Kidney capillary endothelial cell (primary cell): ENCODE data around the gene CDK17.
"Not testable (repeated sequence)": the region's sequence is repeated elsewhere in the genome, so short reads cannot be mapped to it uniquely, and the experiment has no call there.

Experiments
- DNase-seq: peaks from one replicate; pipeline ENCODE4 v3.0.0-alpha.2; 2018; ENCODE audit warnings: low spot score

Gene CDK17

DNA sequence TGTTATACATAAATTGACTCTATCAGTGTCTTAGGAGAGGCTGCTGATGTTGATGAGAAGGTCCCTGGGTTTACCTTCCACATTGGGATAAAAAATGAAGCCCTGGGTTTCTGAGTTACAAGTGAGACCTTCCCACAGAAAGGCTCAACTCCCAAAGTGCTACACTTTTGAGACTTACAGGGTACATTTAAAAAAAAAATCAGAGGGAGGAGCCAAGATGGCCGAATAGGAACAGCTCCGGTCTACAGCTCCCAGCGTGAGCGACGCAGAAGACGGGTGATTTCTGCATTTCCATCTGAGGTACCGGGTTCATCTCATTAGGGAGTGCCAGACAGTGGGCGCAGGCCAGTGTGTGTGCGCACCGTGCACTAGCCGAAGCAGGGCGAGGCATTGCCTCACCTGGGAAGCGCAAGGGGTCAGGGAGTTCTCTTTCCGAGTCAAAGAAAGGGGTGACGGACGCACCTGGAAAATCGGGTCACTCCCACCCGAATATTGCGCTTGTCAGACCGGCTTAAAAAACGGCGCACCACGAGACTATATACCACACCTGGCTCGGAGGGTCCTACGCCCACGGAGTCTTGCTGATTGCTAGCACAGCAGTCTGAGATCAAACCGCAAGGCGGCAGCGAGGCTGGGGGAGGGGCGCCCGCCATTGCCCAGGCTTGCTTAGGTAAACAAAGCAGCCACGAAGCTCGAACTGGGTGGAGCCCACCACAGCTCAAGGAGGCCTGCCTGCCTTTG lies 84.3 kb downstream of the CDK17 start:
- DNase-seq = not testable (repeated sequence)

DNA sequence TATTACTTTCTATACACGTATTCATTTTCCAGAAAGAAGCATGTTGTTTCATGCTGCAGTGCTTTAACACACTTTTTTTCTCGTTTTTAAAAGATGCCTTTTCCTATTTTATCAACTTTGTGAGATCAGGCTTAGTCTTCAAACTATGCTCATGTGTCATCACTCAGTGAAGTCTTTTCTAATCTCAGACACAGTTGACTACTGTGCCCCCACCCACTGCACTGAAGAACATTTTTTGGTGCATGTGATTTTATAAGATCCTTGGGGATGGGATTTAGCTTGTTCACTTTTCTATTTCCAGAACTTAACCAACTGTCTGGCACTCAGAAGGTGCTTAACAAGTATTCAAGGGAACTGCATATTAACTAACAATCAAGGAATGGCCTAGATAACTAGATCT lies 85.5 kb downstream of the CDK17 start:
- DNase-seq = no peak

DNA sequence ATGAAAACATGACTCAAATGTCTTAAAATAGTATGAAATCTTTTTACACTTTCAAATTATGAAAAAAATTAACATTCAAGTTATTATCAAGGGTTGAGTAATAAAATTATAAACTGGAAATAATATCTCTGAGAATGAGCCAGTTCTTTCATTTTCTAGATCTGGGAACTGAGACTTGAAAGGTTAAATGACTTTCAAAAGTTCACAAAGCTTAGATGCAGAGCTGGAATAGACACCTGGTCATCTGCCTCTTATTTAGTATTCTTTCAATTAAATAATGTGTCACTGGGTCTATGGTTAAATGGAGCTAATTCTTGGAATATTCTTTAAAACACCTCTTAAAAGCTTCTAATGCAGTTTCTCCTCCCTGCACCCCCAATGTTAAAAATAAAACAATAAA lies 86.6 kb downstream of the CDK17 start:
- DNase-seq = no peak

DNA sequence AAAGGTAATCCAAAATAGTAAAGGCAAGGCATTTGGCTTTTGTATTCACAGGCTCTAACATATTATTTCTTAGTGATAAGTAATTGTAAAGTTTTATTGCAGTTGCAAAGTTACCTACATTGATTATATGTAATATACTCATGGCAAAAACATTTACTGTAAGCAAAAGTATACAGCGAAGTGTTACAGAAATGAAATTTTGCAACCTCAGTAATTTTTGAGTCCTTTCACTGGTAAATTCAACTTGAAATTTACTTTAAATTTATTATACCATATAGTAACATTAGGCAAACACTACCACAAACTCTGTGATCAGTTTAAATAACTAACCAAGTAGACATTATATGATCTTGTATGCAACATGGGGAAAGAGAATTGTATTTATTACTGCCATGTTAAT lies 89.0 kb downstream of the CDK17 start:
- no peak for DNase-seq

DNA sequence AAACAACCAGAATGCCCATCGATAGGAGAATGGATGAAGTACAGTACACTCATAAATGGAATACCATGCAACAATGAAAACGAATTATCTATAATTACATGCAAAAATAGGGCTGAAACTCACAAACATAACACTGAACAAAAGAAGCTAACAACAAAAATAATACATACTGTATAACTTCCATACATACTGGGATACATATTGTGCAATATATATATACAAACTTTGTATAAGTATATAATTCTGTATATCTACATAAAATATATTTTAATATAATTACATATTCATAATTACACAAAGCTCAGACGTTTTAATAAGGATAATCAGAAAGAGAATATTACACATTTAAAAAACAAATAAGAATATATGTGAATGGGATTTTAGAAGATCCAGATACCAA lies 90.2 kb downstream of the CDK17 start:
- DNase-seq = no peak

DNA sequence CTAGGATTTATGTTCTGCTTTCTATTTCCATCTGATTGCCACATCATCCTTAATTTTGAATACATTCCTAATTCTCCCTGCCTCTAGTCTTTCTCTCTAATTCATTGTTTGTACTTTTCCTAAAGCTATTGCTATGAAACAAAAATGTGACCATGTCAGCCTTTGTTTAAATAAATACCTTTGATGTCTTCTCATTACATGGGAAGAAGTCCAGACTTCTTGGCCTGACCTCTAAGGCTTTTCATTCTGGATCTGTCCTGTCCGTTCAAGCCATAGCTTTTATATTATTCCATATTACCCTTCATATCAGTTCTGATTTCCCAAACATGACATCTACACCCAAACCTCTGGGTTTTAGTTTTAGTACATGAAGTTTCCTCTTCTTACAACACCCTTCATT lies 91.4 kb downstream of the CDK17 start:
- no peak for DNase-seq

DNA sequence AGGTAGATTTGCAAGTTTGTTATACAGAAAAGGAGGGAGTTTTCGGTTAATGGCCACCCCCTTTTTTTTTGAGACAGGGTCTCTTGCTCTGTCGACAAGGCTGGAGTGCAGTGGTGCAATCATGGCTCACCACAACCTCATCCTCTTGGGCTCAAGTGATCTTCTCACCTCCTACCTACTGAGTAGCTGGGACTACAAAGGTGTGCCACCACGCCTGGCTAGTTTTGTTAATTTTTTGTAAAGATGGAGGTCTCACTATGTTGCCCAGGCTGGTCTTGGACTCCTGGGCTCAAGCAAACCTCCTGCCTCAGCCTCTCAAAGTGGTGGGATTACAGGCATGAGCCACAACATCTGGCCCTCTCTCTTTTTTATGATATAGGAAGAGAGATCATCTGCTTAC lies 94.6 kb downstream of the CDK17 start:
- no peak for DNase-seq

DNA sequence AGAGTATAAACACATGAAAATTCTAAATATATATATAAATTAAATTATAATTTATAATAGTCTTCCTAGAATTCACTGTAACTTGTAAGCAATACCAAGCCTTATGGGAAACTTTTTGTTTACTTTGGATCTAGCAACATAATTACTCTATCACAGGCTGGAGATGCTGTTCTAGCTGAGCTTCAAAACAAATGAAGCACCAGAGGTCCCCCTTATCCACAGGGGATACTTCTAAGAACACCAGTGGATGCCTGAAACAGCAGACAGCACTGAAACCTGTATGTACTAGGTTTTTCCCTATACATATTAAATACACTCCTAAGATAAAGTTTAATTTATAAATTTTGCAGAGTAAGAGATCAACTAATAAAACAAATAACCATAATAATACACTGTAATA lies 96.6 kb downstream of the CDK17 start:
- no peak for DNase-seq

DNA sequence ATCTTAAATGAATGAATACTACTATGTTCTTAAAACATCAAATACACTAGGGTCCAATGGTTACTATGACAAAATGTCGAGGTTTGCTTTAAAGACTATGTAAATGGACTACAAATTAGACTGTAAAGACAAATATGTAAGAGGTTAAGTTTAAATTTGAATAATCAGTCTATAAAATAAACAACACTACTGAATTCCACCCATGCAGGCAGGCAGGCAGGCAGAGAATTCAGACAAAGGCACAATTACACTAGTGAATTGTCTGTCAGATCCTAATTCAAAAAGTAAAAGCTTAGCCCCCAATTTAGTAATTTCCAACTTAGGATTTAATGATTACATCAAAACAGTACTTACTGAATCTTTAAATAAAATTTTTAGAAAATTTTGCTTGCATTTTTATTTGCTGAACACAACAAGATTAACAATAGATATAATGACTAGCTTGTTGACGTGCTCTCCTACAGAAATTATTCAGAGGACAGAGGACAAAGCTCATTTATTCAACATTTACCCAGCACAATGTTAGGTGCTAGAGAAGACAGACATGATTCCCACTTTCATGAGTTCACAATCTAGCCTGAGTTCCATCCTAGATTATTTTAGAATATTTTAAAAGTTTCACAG lies 97.4 kb downstream of the CDK17 start:
- no peak for DNase-seq

DNA sequence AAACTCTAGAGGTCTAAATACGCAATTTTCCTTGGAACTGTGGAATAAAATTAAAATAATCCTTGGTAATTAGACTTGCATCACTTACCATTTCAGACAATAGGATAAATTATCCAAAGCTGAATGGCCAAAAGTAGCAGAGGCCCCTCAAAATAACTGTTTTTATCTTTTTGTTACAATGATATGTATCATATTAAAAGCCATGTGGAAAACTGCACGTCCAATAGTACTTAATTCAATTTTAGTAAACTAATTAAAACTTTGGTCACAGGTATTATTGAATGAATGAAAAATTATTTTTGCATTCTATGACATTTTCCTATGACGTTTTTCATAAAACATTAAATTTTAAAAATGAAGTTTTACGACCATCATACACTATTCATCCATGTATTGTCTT lies 98.5 kb downstream of the CDK17 start:
- DNase-seq = no peak

DNA sequence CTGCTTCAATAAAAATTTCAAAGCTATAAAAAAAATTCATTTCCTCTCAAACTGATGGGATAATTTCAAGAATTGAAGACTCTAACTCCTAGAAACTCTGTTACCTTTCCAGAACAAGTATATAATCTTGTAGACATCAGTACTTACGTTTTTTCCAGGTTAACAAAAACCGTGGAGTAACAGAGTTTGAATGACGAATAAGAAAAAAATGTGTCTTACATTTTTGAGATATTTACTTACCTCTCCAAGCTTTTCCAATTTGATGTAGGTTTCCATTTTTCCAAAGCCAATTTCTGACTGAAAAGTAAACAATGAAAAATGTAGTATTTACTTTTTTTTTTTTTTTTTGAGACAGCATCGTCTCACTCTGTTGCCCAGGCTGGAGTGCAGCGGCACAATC lies 100.2 kb downstream of the CDK17 start:
- no peak for DNase-seq

DNA sequence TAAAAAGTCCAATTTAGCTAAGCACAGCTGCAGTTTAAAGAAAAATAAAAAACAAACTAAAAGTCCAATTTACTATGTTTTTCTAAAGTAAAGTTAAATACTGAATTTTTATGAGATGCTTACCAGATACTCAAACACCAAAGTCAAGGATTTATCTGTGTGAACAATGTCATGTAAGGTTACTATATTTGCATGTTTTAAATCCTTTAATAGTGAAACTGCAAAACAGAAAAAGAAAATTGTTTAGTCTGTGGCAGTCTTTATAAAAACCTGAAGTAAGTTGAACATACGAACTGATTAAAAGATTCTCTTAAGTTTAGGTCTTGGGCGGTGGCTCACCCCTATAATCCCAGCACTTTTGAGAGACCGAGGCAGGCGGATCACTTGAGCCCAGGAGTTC lies 102.7 kb downstream of the CDK17 start:
- no peak for DNase-seq

DNA sequence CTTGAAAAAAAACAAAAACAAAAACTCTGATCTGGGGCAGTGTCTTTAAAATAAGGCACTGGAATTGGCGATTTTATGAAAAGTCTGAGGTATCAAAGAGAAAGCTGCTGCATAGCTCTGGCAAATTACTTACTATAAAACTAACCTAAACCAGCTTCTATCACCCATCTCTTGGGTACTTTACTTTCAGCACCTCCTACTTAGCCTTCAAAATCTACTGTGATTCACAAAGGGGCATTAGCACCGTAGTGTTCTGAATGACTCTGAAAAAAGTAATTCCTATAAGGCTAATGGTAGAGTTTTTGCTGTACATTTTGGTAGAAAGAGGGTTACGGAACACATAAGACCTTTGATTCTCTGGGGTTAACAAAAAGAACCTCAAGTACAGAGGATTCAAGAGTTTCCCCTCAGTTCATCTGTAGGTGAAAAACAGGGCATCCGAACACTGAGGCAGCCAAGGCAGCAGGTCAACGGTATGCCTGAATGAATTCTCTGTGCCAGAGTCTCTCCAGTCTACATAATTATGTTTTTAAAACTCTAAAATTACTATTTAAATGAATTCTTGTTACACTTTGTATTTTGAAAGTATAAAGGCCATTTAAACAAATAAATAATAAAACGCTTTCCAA lies 104.6 kb downstream of the CDK17 start:
- DNase-seq = no peak

DNA sequence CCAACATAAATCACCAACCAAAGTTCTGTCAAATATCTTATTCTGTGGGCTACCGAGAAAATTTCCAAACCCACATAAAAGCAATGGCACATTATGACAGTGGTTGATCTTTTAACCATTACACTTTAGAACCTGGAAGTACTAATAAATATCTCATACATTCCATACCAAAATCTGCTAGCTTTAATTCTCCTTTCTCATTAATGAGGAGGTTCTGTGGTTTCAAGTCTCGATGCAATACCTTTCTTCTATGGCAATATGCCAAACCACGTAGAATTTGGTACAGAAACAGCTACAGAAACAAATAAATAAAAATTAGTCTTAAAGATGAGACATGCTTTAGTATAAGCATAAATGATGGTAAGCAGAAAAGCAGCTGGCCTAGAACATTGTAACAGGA lies 105.4 kb downstream of the CDK17 start:
- no peak for DNase-seq

DNA sequence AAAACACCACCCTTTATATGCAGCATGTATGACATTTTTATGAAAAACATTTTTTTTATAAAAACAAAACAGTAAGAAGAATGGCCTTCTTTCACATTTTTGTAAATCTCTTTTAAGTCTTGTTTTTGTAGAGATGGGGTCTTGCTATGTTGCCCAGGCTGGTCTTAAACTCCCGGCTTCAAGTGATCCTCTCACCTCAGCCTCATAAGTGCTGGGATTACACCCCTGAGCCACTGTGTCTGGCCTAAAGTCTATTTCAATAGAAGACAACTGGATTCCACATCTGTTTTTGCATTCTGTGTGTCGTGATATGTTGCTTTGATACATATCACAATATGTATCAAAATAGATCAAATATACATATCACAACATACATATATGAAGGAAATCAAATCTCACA lies 107.1 kb downstream of the CDK17 start:
- DNase-seq = no peak

DNA sequence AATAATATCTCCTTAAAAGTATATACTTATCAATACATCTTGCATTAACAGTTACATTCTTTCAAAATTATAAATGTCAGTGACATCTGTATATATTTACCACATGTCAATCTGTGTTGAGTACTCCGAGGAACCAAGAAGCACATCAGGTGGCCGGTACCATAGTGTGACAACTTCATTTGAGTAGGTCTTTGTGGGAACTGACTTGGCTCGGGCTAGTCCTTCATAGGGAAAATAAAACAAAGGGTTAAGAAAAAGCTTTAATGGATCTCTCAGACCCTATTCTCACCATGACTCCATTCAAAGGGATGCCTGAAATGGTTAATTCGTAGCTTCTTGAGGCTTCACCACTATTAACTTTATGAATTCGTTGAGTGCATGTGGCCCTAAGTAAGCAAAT lies 111.2 kb downstream of the CDK17 start:
- no peak for DNase-seq

DNA sequence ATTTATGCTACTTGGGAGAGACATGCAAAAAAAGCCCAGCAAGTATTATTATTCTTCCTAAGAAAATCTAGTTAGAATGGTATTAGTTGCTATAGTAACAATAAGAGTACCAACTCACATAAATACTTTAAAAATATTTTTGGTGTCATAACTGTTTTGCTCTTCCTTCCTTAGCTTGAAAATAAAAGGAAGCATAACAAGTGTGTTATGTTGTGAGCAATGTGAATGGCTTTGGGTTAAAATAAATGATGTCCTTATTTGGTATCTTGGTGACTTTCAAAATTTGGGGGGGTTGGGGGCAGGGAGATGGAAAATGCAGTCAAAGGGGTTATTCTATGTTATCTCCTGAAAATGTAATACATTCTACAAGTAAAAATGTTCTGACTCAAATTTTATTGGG lies 115.1 kb downstream of the CDK17 start:
- no peak for DNase-seq

DNA sequence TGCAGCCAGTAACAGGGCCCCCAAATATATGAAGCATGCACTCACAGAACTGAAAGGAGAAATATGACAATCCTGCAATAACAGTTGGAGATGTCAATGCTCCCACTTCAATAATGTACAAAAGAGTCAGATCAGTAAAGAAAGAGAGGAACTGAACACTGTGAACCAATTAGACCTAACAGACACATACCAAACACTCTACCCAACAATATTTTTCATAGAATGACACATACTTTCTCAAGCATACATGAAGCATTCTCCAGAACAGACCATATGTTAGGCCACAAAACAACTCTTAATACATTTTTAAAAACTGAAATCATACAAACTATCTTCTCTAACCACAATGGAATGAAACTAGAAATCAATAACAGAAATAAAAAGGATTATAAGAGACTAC lies 125.9 kb downstream of the CDK17 start:
- no peak for DNase-seq

DNA sequence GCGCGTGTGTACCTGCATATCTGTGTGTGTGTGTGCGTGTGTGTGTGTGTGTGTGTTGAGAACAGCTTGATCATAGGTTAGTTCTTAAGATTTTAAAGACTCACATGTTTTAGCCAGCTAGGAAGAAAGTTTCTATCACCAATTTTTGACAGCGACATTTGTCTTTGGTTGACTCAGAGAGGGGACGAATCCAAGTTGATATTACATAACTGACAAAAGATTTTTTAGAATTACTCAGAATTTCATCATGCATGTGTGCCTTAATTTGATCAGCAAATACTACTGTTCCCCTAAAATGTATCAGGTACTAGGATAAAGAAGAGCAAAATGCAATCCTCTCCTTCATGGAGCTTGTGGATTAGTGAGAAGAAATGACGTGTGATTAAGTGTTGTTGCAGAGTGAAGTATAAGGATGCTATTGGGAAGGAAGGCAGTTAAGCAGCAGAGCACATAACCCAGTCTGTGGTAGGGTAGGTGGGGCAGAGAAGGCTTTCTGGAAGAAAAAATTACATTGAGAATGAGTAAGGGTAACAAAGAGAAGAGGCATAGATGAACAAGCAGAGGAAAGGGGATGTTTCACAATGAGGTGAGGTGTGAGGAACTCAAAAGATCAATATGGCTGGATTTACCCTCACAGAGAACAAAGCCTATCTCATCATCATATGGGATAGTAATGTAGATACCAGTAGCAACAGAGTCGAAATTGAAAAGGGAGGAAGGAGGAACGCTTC lies 128.6 kb downstream of the CDK17 start:
- no peak for DNase-seq

DNA sequence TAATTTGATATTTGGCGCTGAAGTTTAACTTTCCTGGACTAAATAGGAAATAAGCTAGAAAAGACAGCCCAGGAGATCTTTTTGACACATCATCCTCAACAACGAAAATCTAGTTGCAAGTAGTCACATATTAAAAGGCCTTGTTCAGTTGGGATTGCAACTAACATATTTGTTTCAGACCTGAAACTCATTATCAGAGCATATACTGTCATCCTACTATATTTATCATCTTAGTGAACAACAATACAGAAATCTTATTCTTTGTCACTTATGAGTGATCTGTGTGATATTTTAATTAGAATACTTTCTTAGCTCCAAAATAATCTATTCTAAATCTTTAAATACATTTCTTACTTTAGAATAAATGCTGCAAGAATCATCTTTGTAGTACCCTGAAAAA lies 134.0 kb downstream of the CDK17 start:
- DNase-seq = no peak

DNA sequence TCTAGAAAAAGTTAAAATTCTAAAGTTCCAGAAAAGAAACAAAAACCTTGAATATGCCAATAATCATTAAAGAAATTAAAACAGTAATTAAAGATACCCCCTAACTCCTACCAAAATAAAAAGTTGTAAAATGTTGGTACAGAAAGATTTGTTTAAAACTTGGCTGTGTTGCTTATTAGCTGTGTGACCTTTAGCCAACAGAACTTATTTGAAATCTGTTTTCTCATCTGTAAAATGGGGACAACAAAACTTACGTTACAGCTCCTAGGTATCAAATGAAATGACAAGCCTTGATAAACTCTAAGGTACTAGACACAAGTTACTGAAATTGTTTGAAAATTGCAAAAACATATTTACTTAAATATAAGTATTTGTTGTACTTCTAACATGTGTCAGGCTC lies 134.4 kb downstream of the CDK17 start:
- DNase-seq = no peak

DNA sequence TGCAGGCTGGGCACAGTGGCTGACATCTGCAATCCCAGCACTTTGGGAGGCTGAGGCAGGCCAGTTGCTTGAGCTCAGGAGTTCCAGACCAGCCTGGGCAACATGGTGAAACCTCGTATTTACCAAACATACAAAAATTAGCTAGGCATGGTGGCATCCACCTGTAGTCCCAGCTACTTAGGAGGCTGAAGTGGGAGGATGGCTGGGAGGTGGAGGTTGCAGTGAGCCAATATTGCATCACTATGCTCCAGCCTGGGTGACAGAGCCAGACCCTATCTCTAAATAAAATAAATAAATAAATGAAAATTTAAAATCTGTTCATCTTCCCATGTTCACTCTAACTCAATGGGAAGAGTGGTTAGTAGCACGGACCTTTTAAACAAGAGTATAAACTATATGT lies 134.8 kb downstream of the CDK17 start:
- DNase-seq = no peak

DNA sequence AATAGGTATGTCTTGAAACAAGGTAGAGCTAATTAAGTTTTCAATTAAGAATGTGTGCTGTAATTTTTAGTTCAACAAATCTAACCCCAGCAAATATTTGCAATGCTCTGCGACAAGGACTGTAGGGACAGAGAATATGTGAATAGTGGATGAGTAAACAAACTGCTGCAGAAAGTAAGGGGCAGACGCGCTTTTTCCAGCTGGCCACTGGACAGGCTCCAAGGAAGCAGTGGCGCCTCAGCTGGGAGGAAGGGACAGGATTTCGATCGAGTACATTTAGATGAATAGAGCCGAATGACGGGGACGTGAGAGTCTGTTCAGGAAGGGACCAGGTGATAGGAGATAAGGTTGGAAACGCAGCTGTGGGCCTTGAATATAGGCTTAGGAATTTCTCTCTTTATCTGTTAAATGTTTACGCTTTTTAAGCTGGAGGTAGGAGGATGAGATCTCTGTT lies 136.8 kb downstream of the CDK17 start:
- DNase-seq = no peak
